Left lobe of liver (tissue), 2 donors: Measurements from ENCODE around the gene EEF1AKMT1. TPM values are rescaled to one million over a fixed set of nuclear protein-coding genes. Genes with fewer than 3 reads are reported as not detected.
A peak's percentile ranks its signal among the peaks of the same experiment; 100 is the strongest.

ENCODE experiments used
- ATAC-seq: fragments of 200-7000 bp; cut with Tn5 transposase; one replicate; pipeline ENCODE4 v1.9.1; 2020; ENCODE audit warnings: mild to moderate bottlenecking, moderate library complexity
- DNase-seq: peaks from one replicate; pipeline ENCODE4 v3.0.0-alpha.2; 2020; ENCODE audit warnings: low spot score
- total RNA-seq: library from RNA; stranded (reverse); gene quantifications from one replicate; pipeline ENCODE4 v1.2.1, GENCODE V29; 2021
- donor health status: DM: no; HTN: no; CAD: no; lungs with moderate emphysema.
- donor health status: DM: no; HTN: yes; CAD: no.

Gene EEF1AKMT1, protein sequence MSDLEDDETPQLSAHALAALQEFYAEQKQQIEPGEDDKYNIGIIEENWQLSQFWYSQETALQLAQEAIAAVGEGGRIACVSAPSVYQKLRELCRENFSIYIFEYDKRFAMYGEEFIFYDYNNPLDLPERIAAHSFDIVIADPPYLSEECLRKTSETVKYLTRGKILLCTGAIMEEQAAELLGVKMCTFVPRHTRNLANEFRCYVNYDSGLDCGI
- 7.7 TPM for total RNA-seq

DNA sequence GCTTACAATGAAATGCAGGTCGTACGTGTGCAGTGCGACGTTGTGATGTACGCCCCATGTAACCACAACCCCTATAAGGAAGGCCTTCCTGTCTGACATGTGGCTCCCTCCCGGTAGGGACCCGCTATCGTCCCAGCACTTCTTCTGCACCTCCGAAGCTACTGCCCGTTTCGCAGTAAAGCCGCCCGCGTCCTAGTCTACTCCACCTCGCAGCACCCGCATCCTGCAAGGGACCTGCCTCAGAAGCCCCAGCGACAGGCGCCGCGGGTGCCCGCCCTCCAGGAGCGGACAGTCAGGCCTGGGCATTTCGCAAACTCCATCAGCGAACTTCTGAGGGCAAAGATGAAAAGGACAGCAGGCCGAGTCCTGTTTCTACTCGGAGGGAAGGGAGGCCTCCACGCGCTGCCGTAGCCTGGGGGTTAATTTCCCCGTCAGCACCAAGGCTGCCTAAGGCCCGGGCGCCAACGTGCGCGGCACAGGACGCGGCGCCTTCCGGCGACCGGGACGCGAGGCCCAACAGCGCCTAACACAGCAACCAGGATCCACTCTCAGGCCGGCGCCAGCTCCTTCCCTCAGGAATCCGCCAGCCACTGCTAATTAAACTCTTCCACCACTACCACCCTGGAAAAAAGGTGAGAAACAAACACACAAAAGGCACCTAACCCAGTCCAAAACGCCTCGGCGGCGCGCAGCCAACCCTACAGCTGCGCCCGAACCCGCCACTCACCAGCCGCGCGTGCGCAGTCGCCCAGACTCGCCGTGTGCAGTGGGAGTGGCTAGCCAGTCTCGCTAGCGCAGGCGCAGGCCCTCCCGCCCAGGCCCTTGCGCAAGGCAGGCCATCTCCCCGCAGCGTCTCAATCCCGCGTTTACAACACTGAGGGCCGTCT, at the start of gene EEF1AKMT1:
TSS of gene EEF1AKMT1 (minus strand) at position 768 of the 887 bp plus-strand sequence. CDS start 16,363 bp downstream, outside the sequence.
- ATAC-seq (peak; percentile 95), DNase-seq (peak; percentile 96)

DNA sequence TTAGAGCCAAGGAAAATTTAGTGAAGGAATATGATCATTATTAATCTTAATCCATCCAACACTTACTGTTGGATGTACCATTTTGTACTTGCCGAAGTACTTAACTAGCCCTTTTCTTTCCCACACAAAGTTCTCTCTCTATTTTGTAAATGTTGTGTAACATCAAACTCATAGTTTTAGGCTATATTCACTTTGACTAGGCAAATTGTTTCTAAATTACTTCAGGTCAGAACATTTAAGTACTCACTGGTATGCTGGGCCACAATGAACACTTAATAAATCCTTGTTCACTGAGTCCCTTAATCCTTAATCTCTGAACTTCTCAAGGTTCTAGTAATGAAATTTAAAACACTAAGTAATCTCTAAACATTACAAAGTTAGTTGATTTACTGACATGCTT, 49.3 kb upstream of the EEF1AKMT1 start:
- ATAC-seq (no peak), DNase-seq (no peak)

DNA sequence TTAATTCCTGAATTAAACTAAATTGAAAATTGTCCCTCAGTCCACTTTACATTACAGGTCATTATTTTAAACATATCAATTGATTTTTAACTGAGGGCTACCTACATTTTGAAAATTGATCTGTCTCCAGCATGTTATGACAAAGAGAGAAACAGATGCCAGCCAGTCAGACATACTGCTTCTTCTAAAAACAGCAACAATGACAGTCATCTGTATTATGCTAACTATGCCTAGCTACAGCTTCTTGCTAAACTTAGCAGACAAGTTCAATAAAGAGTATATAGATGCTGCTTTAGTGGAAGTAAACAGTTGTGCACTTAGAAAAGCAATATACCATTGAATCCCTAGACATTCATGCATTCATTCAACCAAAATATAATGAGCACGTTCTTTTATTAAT, 48.6 kb upstream of the EEF1AKMT1 start:
- DNase-seq (no peak), ATAC-seq (no peak)

DNA sequence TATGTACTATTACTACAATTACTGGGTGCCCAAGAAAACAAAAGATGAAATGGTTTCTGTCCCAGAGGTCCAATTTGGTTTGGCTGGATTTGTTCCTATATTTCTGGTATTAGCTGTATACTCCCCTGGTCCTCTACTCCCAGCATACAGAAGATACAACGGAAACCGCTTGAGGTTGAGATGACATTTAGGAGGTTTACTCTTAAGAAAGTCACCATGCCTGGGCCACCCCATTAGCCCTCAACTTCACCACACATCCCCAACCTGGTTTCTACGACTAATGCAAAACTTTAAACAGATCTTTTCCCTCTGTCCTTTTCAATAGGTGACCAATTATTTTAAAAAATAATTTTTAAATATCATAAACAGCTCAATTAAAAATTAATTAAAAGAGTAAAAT, 46.0 kb upstream of the EEF1AKMT1 start:
- ATAC-seq (no peak), DNase-seq (no peak)

DNA sequence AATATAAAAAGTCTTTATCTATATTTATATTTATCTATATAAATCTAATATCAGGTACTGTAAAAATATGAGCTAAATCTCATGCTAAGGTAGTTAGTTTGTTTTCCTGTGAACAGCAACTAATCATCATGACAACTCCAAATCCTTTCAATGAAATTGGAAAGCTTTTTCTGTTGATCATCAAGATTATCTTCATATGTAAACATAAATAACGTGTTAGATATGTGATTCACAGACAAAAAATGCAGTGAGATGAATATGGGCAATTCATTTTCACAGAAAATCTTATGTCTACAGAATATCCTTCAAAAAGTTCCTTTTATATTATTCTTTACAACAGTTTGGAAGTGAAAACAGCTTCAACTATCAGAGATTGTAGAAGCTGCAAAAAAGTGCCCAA, 41.7 kb upstream of the EEF1AKMT1 start:
- ATAC-seq (no peak), DNase-seq (no peak)

DNA sequence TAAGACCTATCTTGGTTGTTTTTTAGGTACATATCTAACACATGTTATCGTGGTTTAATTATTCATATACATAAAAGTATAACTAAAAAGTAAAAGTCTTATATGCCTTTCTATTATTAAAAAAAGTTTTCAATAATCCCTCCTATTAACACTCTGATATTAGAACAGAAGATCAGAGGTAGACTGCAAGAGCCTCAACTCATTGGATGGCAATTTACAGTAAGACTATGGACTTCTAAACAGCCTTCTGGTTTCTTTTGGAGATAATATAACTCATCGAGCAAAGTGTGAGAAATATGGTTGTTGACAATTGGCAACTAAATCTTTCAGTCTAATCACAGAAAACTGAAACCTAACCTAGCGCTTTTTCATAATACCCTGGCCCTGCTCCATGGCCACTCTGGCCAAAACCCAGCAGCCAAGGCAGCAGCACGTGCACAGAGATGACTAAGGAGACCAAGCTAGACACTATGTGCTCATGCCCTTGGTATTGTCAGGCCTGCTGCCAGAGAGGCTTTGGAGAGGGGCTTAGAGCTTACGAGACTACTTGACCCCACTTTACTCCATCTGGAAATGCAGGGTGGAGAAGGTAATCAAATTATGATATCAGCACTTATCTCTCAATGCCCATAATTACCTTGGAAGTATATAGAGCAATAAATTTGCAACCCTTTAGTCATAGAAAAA, 40.6 kb upstream of the EEF1AKMT1 start:
- ATAC-seq: peak; percentile 94
- DNase-seq: peak; percentile 73

DNA sequence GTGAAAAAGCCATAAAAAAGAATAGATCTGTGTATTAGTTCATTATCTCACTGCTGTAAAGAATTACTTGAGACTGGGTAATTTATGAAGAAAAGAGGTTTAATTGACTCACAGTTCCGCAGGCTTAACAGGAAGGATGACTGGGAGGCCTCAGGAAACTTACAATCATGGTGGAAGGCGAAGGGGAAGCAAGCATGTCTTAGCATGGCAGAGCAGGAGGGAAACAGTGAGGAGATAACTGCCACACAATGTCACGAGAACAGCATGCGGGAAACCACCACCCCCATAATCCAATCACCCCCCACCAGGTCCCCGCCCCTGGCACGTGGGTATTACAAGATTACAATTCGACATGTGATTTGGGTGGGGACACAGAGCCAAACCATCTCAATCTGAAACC, 39.1 kb upstream of the EEF1AKMT1 start:
- no peak for DNase-seq
- no peak for ATAC-seq

DNA sequence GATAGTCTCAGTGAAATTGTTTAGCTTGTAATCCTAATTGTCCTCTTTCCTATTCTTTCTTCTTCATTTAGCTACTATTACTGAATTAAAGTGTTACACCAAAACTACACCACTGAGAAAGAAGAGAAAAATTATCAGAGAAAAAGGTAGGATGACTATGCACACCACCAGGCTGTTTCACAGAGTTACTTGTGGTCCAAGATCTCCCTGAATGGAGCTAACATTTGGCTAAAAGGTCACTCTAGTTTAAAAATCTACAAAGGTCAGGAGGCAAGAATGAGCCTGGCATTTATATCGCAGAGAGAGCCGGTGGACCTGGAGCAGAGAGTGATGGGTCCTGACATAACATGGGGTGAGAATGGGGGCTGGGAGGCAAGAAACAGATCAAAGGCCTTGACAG, 37.0 kb upstream of the EEF1AKMT1 start:
- ATAC-seq (no peak), DNase-seq (no peak)

DNA sequence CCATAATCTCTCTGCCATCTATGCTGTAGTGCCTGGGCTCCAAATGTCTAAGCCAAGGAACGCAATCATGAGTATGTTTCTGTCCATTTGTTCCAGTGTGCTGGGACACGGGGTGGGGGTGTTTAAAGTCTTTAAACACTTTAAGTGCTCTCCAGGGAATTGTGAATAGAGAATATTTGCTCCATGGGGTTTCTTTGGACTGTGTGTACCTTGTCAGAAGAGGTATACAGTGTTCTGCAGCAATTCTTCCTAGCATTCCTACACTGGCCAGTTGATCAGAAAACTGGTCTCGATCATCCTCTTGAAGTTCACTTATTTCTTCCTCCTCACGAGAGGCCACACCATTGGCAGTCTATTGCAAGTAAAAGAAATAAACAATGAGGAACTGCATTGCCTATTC, 35.1 kb upstream of the EEF1AKMT1 start:
- DNase-seq (no peak), ATAC-seq (no peak)

DNA sequence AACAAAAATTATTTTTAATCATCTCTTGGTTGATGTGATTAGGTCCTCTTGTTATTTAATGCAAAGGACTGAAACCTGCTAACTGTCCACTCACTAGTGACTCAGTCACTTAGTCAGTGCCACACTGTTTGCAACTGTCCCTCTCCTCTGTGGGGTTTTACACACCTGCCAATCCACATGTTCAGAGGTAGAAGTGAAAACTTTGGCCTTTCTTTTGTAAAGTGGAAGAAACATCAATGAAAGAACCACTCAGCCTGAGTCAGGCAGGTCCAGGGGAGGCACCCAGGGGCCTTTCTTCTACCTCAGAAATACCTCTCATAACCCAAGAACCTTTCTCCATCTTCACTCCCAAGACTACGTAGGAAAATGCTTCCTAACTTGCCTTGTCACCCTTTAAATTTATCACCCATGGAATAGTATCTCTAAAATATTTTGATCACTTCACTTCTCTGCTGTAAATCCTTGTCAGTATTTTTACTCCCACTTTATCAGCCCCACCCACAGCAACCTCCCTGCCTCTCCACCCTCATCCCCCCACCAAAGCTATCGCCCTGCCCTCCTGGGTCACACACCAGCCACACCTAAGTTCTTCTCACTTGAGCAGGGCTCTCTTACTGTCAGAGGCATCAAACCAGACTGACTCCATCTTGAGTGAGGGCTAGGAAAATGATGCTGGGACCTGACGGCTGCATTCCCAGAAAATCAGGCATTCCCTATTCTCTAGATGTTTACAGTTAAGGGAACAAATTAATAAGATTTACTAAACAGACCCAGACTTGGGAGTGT, 29.6 kb upstream of the EEF1AKMT1 start:
- DNase-seq (no peak), ATAC-seq (no peak)

DNA sequence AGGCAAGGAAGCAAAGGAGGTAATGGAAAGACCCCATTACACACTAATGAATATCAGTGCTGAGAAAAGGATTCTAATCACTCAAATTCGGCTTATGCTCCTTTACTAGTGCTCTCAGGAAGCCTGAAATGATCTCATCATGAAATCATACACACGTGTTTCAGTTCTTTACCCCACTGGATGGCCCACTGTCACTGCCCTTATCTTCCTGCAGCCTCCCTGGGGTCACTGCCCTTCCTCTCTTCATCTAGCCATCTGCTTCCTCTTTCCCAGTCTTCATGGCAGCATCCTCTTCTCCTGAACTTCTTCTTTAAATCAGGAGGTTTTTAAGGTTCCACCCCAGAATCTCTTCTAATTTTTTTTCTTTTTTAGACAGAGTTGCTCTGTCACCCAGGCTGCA, 27.9 kb upstream of the EEF1AKMT1 start:
- DNase-seq: no peak

DNA sequence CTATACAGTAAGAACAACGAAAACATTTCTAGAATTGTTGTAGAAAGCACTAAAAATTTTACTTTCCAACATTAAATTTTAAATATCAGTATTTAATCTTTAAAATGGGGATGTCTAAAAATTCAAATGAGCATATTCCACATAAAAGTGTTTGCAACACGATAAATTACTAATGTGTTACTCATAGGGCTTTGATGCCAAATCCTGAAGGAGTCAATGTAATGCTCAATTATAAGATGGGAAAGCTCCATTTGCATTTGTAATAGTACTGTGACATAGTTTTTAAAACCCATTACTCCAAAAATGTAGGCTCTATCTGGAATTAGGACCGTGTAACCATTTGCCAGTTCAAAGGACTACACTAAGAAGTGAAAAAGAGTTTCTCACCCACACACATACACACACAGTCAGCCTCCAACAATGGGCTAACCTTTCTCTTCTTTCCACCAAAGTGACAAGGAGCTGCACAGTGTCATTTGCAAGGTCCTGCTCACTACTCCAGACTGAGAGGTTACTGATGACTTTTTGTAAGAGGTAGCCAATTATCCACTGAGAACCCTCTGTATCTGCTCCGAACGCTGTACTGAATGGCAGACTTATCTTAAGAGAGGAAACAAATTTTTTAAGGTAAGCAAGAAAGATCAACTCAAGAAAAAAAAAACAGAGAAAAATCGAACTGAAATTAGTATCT, 26.1 kb upstream of the EEF1AKMT1 start:
- DNase-seq (no peak), ATAC-seq (no peak)

More for the DNA sequence above, 27.9 kb upstream of the EEF1AKMT1 start:
- ATAC-seq: peak; percentile 33

DNA sequence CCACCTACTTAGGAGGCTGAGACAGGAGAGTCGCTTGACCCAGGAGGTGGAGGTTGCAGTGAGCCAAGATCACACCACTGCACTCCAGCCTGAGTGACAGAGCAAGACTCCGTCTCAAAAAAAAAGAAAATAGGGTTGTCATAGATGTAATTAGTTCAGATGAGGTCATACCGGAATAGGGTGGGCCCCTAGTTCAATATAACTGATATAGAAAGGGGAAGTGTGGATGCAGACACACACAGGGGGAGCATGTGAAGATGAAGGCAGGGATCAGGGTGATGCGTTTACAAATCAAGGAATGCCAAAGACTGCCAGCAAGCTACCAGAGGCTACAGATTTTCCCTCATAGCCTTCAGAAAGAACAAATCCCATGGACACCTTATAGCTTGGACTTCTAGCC, 24.3 kb upstream of the EEF1AKMT1 start:
- ATAC-seq (no peak), DNase-seq (no peak)

DNA sequence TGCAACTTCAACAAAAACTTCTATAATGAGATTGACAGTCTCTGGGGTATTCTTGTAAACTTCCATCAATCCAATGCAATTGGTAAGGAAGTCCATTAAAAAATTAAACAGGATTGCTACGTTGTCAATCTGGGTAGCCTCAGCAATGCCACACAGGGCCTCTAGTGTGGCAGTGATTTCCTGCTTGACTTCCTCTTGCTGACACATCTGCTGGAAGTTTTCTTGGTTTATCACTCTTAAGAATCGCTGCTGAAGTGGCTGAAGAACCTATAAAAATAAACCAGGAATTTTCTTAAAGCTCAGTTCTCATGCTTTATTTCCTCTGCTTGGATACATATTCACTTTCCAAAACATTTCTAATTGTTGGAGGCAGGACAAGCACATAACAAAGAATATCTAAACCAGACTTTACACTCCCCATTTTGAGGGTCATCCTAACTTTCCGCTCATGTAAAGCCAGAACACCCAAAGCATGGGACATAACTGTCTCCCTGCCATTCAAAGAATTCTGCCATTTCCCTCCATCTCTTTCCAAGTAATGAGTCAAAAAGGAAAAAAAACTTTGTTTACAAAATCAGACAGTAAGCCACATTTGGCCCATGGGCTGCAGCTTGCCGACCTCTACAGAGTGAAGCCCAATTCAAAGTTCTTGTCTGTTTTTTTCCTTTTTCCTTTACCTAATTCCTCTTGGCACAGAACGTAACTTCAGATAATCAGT, 23.2 kb upstream of the EEF1AKMT1 start:
- no peak for DNase-seq
- ATAC-seq: no peak

DNA sequence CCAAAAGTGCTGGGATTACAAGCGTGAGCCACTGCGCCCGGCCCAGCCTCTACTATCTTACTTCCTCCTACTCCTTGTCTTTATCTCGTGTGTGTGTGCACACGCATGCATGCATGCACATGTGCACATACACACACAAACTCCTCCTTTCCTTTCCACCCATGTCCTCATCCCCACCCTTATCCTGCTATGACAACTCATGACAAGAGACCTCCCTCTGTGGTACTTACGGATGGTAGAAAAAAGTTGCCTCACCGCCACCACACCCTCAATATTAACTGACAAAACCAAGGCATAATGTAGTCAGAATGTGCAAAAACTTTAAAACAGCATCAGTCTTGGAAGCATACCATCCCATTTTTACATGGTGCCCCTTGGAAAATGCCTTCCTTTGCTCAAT, 15.9 kb upstream of the EEF1AKMT1 start:
- ATAC-seq (no peak), DNase-seq (no peak)

DNA sequence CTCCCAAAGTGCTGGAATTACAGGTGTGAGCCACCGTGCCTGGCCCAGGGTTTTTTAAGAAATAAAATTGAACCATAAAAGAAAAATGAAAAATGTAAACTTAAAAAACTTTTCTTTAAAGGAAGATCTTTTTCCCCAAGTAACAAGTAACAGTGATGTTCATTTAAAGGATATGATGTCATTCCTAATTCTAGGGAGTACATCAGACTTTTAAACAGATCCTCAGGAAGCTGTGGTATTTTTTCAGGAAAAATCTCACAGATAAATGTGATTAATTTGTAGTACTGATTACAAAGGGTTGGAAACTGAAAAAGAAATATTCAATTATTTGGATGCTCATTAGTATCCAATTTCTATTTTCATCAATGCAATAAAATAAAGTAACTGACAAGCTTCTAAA, 14.6 kb upstream of the EEF1AKMT1 start:
- DNase-seq: no peak
- no peak for ATAC-seq

DNA sequence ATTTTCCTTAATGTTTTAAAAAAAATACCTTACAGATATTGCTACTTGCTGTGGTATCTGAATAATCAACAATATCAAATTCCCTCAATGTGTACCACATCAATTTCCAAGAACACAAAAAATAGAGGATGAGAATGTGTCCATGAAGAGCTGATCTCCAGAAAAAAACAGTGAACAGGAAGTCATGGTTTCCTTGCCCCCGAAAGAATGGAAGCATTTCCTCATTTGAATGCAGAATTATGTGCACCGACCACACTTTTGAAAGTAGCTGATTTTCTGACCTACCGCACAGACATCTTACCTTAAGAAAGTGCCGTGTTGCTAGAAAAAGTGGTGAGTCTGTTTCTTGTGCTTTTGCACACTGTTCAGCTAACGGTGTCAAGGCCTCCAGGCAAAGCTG, 13.4 kb upstream of the EEF1AKMT1 start:
- peak; percentile 67 for ATAC-seq
- DNase-seq: no peak

DNA sequence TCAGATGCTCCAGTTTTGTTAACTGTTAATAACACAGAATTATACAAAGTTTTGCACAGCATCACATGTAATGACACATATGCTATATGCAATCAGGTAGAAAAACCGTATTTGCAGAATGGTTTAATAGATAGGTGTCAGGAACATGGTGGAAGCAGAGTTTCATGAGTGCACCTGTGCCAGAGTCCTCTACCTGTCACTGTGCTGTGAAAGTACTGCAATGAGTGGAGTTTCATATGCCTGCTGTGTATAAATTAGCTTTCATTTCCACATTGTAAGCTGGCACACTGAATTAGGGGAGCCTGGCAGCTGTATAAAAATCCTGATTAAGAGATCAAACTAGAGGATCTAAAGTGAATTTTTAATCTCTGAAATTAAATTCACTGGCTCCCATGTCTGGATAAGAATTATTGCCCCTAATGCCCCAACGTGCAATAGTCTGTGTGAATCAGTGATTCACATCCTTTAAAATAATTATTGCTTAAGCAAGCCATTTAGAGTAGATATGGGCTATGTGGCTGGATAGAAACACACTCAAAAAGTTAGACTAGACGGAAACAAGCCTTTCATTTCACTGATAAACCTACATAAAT, 8.5 kb upstream of the EEF1AKMT1 start:
- DNase-seq: no peak
- no peak for ATAC-seq

DNA sequence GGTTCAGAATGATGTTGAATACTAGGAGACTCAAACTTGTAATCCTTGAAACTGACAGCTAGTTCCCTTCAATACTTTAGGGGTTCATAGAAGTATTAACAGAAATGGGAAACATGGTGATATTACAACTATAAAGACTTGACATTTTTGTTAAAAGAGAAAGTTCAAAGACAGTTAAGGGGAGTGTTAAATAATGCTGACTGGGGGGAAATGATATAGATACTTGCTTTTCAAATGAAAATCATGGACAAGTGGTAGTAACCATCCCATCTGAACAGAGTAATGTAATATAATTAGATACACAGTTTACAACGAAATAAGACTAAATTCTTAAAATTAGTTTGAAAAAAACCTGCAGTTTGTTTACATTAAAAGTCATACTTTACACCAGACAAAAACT, 6.6 kb upstream of the EEF1AKMT1 start:
- no peak for DNase-seq
- no peak for ATAC-seq
